MM.1S (cell line): ENCODE measurements around the gene POLN.

Source experiments
- EZH2phosphoT487 ChIP-seq: fragments of 300-600 bp; sonication (generic); IDR thresholded peaks from 2 replicates; pipeline ENCODE4 v1.6.1; 2018; ENCODE audit warnings: antibody characterized with exemption, low read length
- TF ChIP-seq, protein P1 (sequence below): fragments of 300-600 bp; sonication (generic); IDR thresholded peaks from 2 replicates; pipeline ENCODE4 v1.5.1; 2016; ENCODE audit warnings: antibody characterized with exemption, low read length, mixed read lengths

- TF ChIP-seq, protein P1, sequence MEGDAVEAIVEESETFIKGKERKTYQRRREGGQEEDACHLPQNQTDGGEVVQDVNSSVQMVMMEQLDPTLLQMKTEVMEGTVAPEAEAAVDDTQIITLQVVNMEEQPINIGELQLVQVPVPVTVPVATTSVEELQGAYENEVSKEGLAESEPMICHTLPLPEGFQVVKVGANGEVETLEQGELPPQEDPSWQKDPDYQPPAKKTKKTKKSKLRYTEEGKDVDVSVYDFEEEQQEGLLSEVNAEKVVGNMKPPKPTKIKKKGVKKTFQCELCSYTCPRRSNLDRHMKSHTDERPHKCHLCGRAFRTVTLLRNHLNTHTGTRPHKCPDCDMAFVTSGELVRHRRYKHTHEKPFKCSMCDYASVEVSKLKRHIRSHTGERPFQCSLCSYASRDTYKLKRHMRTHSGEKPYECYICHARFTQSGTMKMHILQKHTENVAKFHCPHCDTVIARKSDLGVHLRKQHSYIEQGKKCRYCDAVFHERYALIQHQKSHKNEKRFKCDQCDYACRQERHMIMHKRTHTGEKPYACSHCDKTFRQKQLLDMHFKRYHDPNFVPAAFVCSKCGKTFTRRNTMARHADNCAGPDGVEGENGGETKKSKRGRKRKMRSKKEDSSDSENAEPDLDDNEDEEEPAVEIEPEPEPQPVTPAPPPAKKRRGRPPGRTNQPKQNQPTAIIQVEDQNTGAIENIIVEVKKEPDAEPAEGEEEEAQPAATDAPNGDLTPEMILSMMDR, result no peak
- no peak for TF ChIP-seq EZH2phosphoT487
Measured at GRCh38 chr4:2080429-2081300, 161.3 kb downstream of the POLN start.
